K562 (cell line): ENCODE results near the gene TUBGCP6. TPM values are rescaled to one million over a fixed set of nuclear protein-coding genes. Genes with fewer than 3 reads are reported as not detected.

ENCODE experiments used
- ATAC-seq: fragments of 200-7000 bp; cut with Tn5 transposase; 3 replicates; pipeline ENCODE4 v1.9.1; 2020; ENCODE audit warnings: moderate library complexity
- BruUV-seq: library from RNA; stranded (reverse); fragments of 400-500 nt; replicated peaks from 2 replicates; lab custom pipeline; 2021; lab: Mats Ljungman, UMichigan
- CTCF ChIA-PET: fragments of 300-600 bp; formaldehyde crosslinking; extraction: SDS; loops from one replicate; lab custom pipeline; 2021; ENCODE audit warnings: low intra/inter-chr PET ratio; lab: Yijun Ruan, JAX
- POLR2A ChIA-PET: fragments of 300-600, 350-650 bp; sonication (Branson Sonifier 250); formaldehyde crosslinking; extraction: SDS; loops from one replicate; lab custom pipeline; 2021; ENCODE audit warnings: antibody characterized with exemption, inconsistent platforms; lab: Yijun Ruan, JAX
- DNase-seq, 4 experiments: peaks; one replicate each; pipeline versions ENCODE4 v3.0.0 to v3.0.0-alpha.2; 2011 to 2018; ENCODE audit warnings: low spot score in 3 of 4, mixed read lengths in 3 of 4; ENCODE audit errors: extremely low read depth in 1 of 4
- FAIRE-seq: peaks from 2 replicates; lab custom pipeline; 2011; peaks lifted over from hg19 to GRCh38; lab: Jason Lieb, UNC
- H2AFZ ChIP-seq: 2 replicates; pipeline ENCODE4 v1.6.0; 2011; ENCODE audit warnings: low read depth, low read length, control low read depth, inconsistent platforms
- H3K27ac ChIP-seq: fragments of 200-600 bp; 3 replicates; pipeline ENCODE4 v1.8.0; 2011; ENCODE audit warnings: low read depth, mild to moderate bottlenecking, control low read depth, inconsistent platforms, low read length, moderate library complexity, mixed read lengths; ENCODE audit errors: extremely low read depth
- H3K27me3 ChIP-seq, 2 experiments: fragments of 300-600 bp in 1 of 2; 2 replicates in 1 of 2; 3 replicates in 1 of 2; pipeline versions ENCODE4 v1.6.0 to v1.8.0; 2011; ENCODE audit warnings: inconsistent platforms in 2 of 2, low read length in 2 of 2, mild to moderate bottlenecking in 1 of 2, mixed read lengths in 1 of 2, moderate library complexity in 1 of 2; ENCODE audit not compliant: control insufficient read depth in 2 of 2, insufficient read depth in 2 of 2
- H3K36me3 ChIP-seq: fragments of 300-600 bp; 3 replicates; pipeline ENCODE4 v1.8.0; 2011; ENCODE audit warnings: mild to moderate bottlenecking, low read length, inconsistent platforms; ENCODE audit not compliant: control insufficient read depth, insufficient read depth
- H3K4me1 ChIP-seq, 2 experiments: fragments of 200-600 bp in 1 of 2; replicated peaks in 1 of 2; 2 replicates in 1 of 2; 3 replicates in 1 of 2; pipeline versions ENCODE4 v1.5.1 to v1.8.0; 2011; ENCODE audit warnings: inconsistent platforms in 2 of 2, low read length in 2 of 2, mild to moderate bottlenecking in 1 of 2, mixed read lengths in 1 of 2, moderate library complexity in 1 of 2; ENCODE audit not compliant: control insufficient read depth in 2 of 2, insufficient read depth in 2 of 2
- H3K4me2 ChIP-seq: 2 replicates; pipeline ENCODE4 v1.6.1; 2011; ENCODE audit warnings: low read length, control low read depth, inconsistent platforms, mixed read lengths; ENCODE audit not compliant: insufficient read depth
- H3K4me3 ChIP-seq: fragments of 200-600 bp; sonication (generic), shearing (Covaris generic); 2 replicates; pipeline ENCODE4 v1.5.1; 2016; ENCODE audit warnings: control low read depth, inconsistent platforms
- H3K79me2 ChIP-seq: fragments of 200-600 bp; 3 replicates; pipeline ENCODE4 v1.8.0; 2011; ENCODE audit warnings: low read length, inconsistent platforms; ENCODE audit not compliant: control insufficient read depth, insufficient read depth
- H3K9ac ChIP-seq, 2 experiments: 2 replicates each; pipeline versions ENCODE4 v1.6.0 to v1.6.1; 2011; ENCODE audit warnings: low read depth in 2 of 2, low read length in 2 of 2, control low read depth in 1 of 2, inconsistent platforms in 1 of 2, mild to moderate bottlenecking in 1 of 2, mixed read lengths in 1 of 2; ENCODE audit not compliant: insufficient read depth in 1 of 2
- H3K9me1 ChIP-seq: one replicate; pipeline ENCODE4 v1.6.0; 2011; ENCODE audit warnings: inconsistent platforms, mild to moderate bottlenecking, low read length, moderate library complexity; ENCODE audit not compliant: control insufficient read depth, insufficient read depth
- H3K9me3 ChIP-seq: replicated peaks from 2 replicates; pipeline ENCODE4 v1.5.1; 2011; ENCODE audit warnings: low read depth, low read length, inconsistent platforms; ENCODE audit not compliant: control insufficient read depth, insufficient read depth
- H4K20me1 ChIP-seq: replicated peaks from 2 replicates; pipeline ENCODE4 v1.6.1; 2011; ENCODE audit warnings: low read length, inconsistent platforms, mixed read lengths; ENCODE audit not compliant: control insufficient read depth, insufficient read depth
- ASH1L ChIP-seq: fragments of 450-650 bp; IDR thresholded peaks from 2 replicates; pipeline ENCODE4 v1.6.1; 2018; ENCODE audit warnings: borderline replicate concordance, mild to moderate bottlenecking, low read depth; ENCODE audit not compliant: partially characterized antibody
- POU5F1 ChIP-seq: fragments of 150-350 bp; IDR thresholded peaks from 2 replicates; pipeline ENCODE4 v1.6.1; 2014; ENCODE audit warnings: borderline replicate concordance, low read length, low read depth, mild to moderate bottlenecking; ENCODE audit not compliant: partially characterized antibody
- ZKSCAN1 ChIP-seq: fragments of 150-350 bp; IDR thresholded peaks from 2 replicates; pipeline ENCODE4 v1.6.1; 2016; ENCODE audit warnings: low read depth, low read length
- ZNF143 ChIP-seq: sonication (generic); formaldehyde crosslinking; IDR thresholded peaks from 2 replicates; pipeline ENCODE4 v1.9.0; 2022; ENCODE audit warnings: mild to moderate bottlenecking, missing genetic modification reagents
- ZNF695 ChIP-seq: fragments of 450-650 bp; formaldehyde crosslinking; IDR thresholded peaks from 2 replicates; pipeline ENCODE4 v1.4.0; 2020; ENCODE audit warnings: mild to moderate bottlenecking, moderate library complexity
- WGBS: fragments of 100-300 bp; shearing (Covaris generic); methylation state at CpG from one replicate; pipeline ENCODE4 v1.1.6; 2016; ENCODE audit warnings: low coverage, mixed read lengths; ENCODE audit not compliant: insufficient coverage; ENCODE audit errors: missing lambda C conversion rate; 5-methylcytosine and 5-hydroxymethylcytosine counted together
- in situ Hi-C: fragments of 300-500 bp; cut with MboI; formaldehyde crosslinking; loops from 4 replicates; pipeline ENCODE4 v1.15.0; 2018; ENCODE audit warnings: inconsistent platforms, mixed read lengths
- intact Hi-C: fragments of 100-400 bp; cut with micrococcal nuclease; formaldehyde crosslinking; loops from 2 replicates; pipeline ENCODE4 v1.14.2; 2022
- polyA plus RNA-seq, 8 experiments: library from polyadenylated mRNA; depleted of rRNA in 4 of 8; stranded (reverse) in 5 of 8; unstranded in 3 of 8; fragments of >200 nt; fragmentation: Nextera tagmentation in 2 of 8; fragmentation: Illumina TruSeq in 1 of 8; extraction: Ambion mirVana in 2 of 8; extraction: Trizol in 1 of 8; gene quantifications; 2 replicates each; pipeline versions ENCODE4 v1.2.1 to v1.2.3, GENCODE V29; 2011 to 2014; ENCODE audit warnings: inconsistent platforms in 1 of 8, missing spikeins in 1 of 8
- total RNA-seq, 7 experiments: library from RNA; depleted of rRNA in 6 of 7; stranded (reverse); fragments of >200 nt in 6 of 7; fragmentation: Illumina TruSeq in 2 of 7; extraction: Trizol in 2 of 7; gene quantifications; 2 replicates each; pipeline versions ENCODE4 v1.2.1 to v1.2.3, GENCODE V29; 2011 to 2021; ENCODE audit warnings: low replicate concordance in 1 of 7
- TF ChIP-seq, protein P1 (sequence below): fragments of 450-650 bp; IDR thresholded peaks from 2 replicates; pipeline ENCODE4 v1.6.1; 2018; ENCODE audit not compliant: partially characterized antibody
- TF ChIP-seq, protein P2 (sequence below): fragments of 250-450 bp; sonication (Bioruptor Pico); IDR thresholded peaks from 2 replicates; pipeline ENCODE4 v1.4.0; 2020
- TF ChIP-seq, protein P3 (sequence below): sonication (generic); formaldehyde crosslinking; IDR thresholded peaks from 2 replicates; pipeline ENCODE4 v1.8.0; 2023; ENCODE audit warnings: missing genetic modification reagents, mild to moderate bottlenecking, borderline replicate concordance
- TF ChIP-seq, protein P4 (sequence below): fragments of 250-450 bp; sonication (Bioruptor Pico); IDR thresholded peaks from 2 replicates; pipeline ENCODE4 v1.8.0; 2022; ENCODE audit warnings: moderate library complexity, mild to moderate bottlenecking, inconsistent platforms

The TUBGCP6 gene
- total and polyA plus RNA-seq, 9 of the 15 experiments (the other 6 are each of a cell fraction or from before 2014, with no cell fraction given): 0.76 to 33.0 (median 10.1) TPM

DNA sequence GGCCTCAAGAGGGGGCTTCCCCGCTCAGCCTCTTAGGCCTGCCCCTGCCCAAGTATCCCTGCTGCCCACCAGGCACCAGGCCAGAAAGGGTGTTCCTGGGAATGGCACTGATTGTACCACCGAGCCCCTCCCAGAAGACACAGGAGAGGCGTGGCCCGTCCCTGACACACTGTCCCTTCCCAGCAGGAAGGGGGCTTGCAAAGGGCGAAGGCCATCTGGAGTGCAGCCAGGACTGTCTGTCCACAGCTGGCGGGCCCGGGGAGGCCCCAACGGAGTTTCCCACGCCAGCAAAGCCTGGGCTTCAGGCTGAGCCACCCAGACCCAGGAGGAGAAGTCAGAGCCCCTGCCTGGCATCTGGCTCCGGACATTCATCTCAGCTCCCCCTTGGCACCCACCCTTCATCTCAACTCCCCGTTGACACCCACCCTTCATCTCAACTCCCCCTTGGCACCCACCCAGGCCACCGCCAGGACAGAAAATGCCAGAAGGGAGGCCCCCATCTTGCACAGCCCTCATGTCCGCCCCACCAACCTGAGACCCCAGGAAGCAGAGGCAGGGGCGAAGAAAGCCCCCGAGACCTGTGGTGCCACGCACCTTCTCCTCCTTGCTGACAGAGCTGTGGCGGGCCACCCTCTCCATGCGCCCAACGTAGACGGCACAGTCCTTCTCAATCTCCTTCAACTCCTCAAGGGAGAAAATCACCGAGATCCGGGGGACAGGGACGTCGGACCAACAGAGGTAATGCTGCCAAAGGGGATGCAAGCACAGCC is 19.4 kb downstream of the TUBGCP6 start:
- H3K27ac ChIP-seq: no peak overlapping the region
- 0 out of 2 replicates have a peak, but pooled peaks cover under 1% of the 10 kb centered on the region for H3K9me3 ChIP-seq
- POLR2A ChIA-PET: no interaction called here
- no peaks in the 10 kb centered on the region for H3K79me2 ChIP-seq
- no peak for DNase-seq
- in situ Hi-C loops (no loop called here), intact Hi-C loops (no loop called here)
- H3K9me1 ChIP-seq: no peaks in the 10 kb centered on the region
- H2AFZ ChIP-seq: no peak overlapping the region
- 82% methylated on average over 8 of the region's 24 CpGs for WGBS
- H3K4me3 ChIP-seq: no peak overlapping the region
- ATAC-seq: no peak
- CTCF ChIA-PET: interaction anchor here (0.5 kb wide), 1 partner anchor 17 kb away, joined by 4 read pairs; no protein-coding TSS in a partner anchor
- H3K27me3 ChIP-seq: no peaks in the 10 kb centered on the region
- H3K9ac ChIP-seq: no peak overlapping the region; a peak in 1 of 4 replicates
- no peak for FAIRE-seq
- no TSS peak for BruUV-seq
- H4K20me1 ChIP-seq: no peaks in the 10 kb centered on the region
- H3K4me2 ChIP-seq: no peak overlapping the region
- peaks cover 0 to 16% of the 10 kb centered on the region in 2 experiments; a peak in 2 of 5 replicates for H3K4me1 ChIP-seq
- H3K36me3 ChIP-seq: peaks cover 56% of the 10 kb centered on the region; the same call in 2 of the 3 replicates
- no peak for TF ChIP-seq ASH1L
- TF ChIP-seq, protein P1, sequence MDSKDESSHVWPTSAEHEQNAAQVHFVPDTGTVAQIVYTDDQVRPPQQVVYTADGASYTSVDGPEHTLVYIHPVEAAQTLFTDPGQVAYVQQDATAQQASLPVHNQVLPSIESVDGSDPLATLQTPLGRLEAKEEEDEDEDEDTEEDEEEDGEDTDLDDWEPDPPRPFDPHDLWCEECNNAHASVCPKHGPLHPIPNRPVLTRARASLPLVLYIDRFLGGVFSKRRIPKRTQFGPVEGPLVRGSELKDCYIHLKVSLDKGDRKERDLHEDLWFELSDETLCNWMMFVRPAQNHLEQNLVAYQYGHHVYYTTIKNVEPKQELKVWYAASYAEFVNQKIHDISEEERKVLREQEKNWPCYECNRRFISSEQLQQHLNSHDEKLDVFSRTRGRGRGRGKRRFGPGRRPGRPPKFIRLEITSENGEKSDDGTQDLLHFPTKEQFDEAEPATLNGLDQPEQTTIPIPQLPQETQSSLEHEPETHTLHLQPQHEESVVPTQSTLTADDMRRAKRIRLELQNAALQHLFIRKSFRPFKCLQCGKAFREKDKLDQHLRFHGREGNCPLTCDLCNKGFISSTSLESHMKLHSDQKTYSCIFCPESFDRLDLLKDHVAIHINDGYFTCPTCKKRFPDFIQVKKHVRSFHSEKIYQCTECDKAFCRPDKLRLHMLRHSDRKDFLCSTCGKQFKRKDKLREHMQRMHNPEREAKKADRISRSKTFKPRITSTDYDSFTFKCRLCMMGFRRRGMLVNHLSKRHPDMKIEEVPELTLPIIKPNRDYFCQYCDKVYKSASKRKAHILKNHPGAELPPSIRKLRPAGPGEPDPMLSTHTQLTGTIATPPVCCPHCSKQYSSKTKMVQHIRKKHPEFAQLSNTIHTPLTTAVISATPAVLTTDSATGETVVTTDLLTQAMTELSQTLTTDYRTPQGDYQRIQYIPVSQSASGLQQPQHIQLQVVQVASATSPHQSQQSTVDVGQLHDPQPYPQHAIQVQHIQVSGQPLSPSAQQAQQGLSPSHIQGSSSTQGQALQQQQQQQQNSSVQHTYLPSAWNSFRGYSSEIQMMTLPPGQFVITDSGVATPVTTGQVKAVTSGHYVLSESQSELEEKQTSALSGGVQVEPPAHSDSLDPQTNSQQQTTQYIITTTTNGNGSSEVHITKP: no peak
- no peak for TF ChIP-seq ZKSCAN1
- TF ChIP-seq, protein P2, sequence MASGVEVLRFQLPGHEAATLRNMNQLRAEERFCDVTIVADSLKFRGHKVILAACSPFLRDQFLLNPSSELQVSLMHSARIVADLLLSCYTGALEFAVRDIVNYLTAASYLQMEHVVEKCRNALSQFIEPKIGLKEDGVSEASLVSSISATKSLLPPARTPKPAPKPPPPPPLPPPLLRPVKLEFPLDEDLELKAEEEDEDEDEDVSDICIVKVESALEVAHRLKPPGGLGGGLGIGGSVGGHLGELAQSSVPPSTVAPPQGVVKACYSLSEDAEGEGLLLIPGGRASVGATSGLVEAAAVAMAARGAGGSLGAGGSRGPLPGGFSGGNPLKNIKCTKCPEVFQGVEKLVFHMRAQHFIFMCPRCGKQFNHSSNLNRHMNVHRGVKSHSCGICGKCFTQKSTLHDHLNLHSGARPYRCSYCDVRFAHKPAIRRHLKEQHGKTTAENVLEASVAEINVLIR (CRISPR knock-in tag): no peak
- no peak for TF ChIP-seq POU5F1
- TF ChIP-seq, protein P3, sequence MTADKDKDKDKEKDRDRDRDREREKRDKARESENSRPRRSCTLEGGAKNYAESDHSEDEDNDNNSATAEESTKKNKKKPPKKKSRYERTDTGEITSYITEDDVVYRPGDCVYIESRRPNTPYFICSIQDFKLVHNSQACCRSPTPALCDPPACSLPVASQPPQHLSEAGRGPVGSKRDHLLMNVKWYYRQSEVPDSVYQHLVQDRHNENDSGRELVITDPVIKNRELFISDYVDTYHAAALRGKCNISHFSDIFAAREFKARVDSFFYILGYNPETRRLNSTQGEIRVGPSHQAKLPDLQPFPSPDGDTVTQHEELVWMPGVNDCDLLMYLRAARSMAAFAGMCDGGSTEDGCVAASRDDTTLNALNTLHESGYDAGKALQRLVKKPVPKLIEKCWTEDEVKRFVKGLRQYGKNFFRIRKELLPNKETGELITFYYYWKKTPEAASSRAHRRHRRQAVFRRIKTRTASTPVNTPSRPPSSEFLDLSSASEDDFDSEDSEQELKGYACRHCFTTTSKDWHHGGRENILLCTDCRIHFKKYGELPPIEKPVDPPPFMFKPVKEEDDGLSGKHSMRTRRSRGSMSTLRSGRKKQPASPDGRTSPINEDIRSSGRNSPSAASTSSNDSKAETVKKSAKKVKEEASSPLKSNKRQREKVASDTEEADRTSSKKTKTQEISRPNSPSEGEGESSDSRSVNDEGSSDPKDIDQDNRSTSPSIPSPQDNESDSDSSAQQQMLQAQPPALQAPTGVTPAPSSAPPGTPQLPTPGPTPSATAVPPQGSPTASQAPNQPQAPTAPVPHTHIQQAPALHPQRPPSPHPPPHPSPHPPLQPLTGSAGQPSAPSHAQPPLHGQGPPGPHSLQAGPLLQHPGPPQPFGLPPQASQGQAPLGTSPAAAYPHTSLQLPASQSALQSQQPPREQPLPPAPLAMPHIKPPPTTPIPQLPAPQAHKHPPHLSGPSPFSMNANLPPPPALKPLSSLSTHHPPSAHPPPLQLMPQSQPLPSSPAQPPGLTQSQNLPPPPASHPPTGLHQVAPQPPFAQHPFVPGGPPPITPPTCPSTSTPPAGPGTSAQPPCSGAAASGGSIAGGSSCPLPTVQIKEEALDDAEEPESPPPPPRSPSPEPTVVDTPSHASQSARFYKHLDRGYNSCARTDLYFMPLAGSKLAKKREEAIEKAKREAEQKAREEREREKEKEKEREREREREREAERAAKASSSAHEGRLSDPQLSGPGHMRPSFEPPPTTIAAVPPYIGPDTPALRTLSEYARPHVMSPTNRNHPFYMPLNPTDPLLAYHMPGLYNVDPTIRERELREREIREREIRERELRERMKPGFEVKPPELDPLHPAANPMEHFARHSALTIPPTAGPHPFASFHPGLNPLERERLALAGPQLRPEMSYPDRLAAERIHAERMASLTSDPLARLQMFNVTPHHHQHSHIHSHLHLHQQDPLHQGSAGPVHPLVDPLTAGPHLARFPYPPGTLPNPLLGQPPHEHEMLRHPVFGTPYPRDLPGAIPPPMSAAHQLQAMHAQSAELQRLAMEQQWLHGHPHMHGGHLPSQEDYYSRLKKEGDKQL (CRISPR knock-in tag): no peak
- TF ChIP-seq ZNF695: no peak
- TF ChIP-seq ZNF143: no peak
- TF ChIP-seq, protein P4, sequence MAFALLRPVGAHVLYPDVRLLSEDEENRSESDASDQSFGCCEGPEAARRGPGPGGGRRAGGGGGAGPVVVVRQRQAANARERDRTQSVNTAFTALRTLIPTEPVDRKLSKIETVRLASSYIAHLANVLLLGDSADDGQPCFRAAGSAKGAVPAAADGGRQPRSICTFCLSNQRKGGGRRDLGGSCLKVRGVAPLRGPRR: no peak
